Colonic mucosa (tissue), 4 donors: Measurements from ENCODE around the gene GNA15. TPM values are rescaled to one million over a fixed set of nuclear protein-coding genes. Genes with fewer than 3 reads are reported as not detected.

Experiments used
- DNase-seq: peaks from one replicate; pipeline ENCODE4 v3.0.0-alpha.2; 2020
- H3K27ac ChIP-seq: fragments of 200-600 bp; one replicate; pipeline ENCODE4 v1.8.0; 2021
- H3K27me3 ChIP-seq: fragments of 200-600 bp; one replicate; pipeline ENCODE4 v1.8.0; 2021
- H3K36me3 ChIP-seq: fragments of 200-600 bp; one replicate; pipeline ENCODE4 v1.8.0; 2021
- H3K4me1 ChIP-seq: fragments of 200-600 bp; one replicate; pipeline ENCODE4 v1.8.0; 2021; ENCODE audit warnings: mild to moderate bottlenecking
- H3K4me3 ChIP-seq: fragments of 200-600 bp; one replicate; pipeline ENCODE4 v1.8.0; 2021
- H3K9ac ChIP-seq, 2 donors: one replicate each; pipeline ENCODE4 v1.7.0; 2013; ENCODE audit warnings: control low read depth in 2 of 2, low read depth in 2 of 2, low read length in 2 of 2
- H3K9me3 ChIP-seq: fragments of 200-600 bp; one replicate; pipeline ENCODE4 v1.8.0; 2021
- intact Hi-C: fragments of 100-400 bp; cut with DNase I; formaldehyde crosslinking; loops from one replicate; pipeline ENCODE4 v1.14.1; 2022
- total RNA-seq, 2 donors: library from RNA; stranded (reverse); fragmentation: NEBNext Ultra II Directional in 1 of 2; extraction: Animal tissue kit (Norgen Biotek cat#: 25700) in 1 of 2; gene quantifications; one replicate each; pipeline ENCODE4 v1.2.1, GENCODE V29; 2021
- TF ChIP-seq, protein P1 (sequence below): fragments of 200-600 bp; IDR thresholded peaks from one replicate; pipeline ENCODE4 v1.8.0; 2022; ENCODE audit warnings: antibody characterized with exemption, mild to moderate bottlenecking
- donor health status: healthy.
- donor health status: DM: no; HTN: no; CAD: no.
- donor health status: DM: no; HTN: no; CAD: no.

The GNA15 gene
- total RNA-seq, 2 donors from 2014 or later, result 1.6 to 6.6 TPM

DNA sequence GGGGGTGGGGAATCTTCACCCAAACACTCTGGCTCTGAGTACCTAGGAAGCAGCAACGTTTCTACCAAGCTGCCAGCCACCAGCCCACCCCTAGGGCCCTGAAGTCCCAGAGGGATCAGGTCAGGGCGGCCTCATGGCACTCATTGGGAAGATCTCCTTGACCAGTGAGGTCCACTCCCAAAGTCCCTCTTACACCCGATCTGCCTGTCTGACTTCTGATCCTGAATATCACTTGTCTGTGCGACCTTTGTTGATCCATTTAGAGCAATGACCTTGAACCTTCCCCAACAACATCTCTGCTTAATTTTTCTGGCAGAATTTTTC lies 2.1 kb upstream of the GNA15 start:
- no peak for DNase-seq
- peak overlapping the region; percentile 40 for H3K27ac ChIP-seq

DNA sequence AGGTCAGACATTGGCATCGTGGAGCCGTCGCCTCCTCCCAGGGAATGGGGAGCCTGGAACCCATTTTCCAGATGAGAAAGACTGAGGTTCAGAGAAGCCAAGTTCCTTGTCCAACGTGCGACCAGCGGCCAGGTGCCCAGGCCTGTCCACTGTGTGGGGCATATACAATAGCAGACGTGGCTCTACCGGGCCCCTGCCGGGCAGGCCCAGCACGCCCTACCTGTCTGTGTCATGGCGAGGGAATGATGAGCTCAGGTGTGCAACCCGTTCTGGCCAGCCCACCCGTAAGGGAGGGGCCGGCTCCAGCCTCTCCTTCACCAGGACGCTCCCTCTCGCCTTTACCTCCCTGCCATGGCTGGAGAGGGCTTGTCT lies 837 bp downstream of the GNA15 start:
- Histone ChIP-seq H3K9me3 (no peaks in the 10 kb centered on the region), H3K27me3 (no peaks in the 10 kb centered on the region), H3K36me3 (no peaks in the 10 kb centered on the region), H3K4me1 (no peaks in the 10 kb centered on the region), H3K27ac (no peak overlapping the region), H3K9ac (peak overlapping the region; percentile 40 to 56), H3K4me3 (peak overlapping the region; percentile 50)
- intact Hi-C loops, result no loop called here
- TF ChIP-seq, protein P1, sequence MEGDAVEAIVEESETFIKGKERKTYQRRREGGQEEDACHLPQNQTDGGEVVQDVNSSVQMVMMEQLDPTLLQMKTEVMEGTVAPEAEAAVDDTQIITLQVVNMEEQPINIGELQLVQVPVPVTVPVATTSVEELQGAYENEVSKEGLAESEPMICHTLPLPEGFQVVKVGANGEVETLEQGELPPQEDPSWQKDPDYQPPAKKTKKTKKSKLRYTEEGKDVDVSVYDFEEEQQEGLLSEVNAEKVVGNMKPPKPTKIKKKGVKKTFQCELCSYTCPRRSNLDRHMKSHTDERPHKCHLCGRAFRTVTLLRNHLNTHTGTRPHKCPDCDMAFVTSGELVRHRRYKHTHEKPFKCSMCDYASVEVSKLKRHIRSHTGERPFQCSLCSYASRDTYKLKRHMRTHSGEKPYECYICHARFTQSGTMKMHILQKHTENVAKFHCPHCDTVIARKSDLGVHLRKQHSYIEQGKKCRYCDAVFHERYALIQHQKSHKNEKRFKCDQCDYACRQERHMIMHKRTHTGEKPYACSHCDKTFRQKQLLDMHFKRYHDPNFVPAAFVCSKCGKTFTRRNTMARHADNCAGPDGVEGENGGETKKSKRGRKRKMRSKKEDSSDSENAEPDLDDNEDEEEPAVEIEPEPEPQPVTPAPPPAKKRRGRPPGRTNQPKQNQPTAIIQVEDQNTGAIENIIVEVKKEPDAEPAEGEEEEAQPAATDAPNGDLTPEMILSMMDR, result no peak
- DNase-seq, result no peak

More for the DNA sequence above, 2.1 kb upstream of the GNA15 start:
- H3K36me3 ChIP-seq, result no peaks in the 10 kb centered on the region
- H3K4me1 ChIP-seq, result no peaks in the 10 kb centered on the region
- H3K27me3 ChIP-seq, result no peaks in the 10 kb centered on the region
- intact Hi-C loops, result no loop called here
- H3K9ac ChIP-seq, result peak overlapping the region in 1 of 2 donors; percentile 27
- TF ChIP-seq, protein P1, result no peak
- H3K4me3 ChIP-seq, result no peak overlapping the region
- H3K9me3 ChIP-seq, result no peaks in the 10 kb centered on the region

DNA sequence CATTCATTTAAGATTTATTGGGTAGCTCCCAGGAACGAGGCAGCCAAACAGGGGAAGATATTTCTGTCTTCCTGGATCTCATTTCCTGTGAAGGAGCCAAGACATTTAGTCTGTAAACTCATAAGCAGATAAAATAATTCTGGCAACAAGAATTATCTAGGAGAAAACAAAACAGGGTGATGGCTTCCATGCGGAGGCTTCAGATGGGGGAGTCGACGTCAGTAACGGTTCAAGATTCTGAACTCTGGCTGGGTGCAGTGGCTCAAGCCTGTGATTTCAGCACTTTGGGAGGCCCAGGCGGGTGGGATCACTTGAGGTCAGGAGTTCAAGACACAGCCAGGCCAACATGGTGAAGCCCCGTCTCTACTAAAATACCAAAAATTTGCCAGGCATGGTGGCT lies 1.3 kb downstream of the GNA15 start:
- H3K4me1 ChIP-seq, result no peaks in the 10 kb centered on the region
- H3K36me3 ChIP-seq, result no peaks in the 10 kb centered on the region
- H3K9ac ChIP-seq, result peak overlapping the region in 1 of 2 donors; percentile 27
- TF ChIP-seq, protein P1, result no peak
- no peak for DNase-seq
- H3K9me3 ChIP-seq, result no peaks in the 10 kb centered on the region
- no peak overlapping the region for H3K27ac ChIP-seq
- intact Hi-C loops, result no loop called here
- no peaks in the 10 kb centered on the region for H3K27me3 ChIP-seq
- peak overlapping the region; percentile 50 for H3K4me3 ChIP-seq

DNA sequence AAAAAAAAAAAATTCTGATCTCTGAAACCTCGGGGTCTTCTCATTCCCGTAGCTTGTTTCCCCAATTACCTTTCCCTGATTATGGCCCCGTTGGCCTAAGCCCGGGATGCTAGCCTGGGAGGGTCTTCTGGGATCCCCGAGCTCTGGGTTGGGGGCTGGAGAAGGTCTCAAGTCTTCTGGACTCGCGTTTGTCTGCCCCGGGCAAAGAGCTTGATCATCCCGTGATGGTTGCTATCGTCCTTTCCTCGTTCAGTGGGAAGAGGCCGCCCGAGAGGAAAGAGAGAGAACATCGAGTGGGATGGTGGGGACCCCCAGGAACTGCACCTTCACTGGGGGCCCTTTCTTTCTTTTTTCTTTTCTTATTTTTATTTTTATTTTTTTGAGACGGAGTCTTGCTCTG lies 2.4 kb downstream of the GNA15 start:
- no peak overlapping the region for H3K9ac ChIP-seq
- TF ChIP-seq, protein P1, result no peak
- no peaks in the 10 kb centered on the region for H3K27me3 ChIP-seq
- H3K9me3 ChIP-seq, result no peaks in the 10 kb centered on the region
- no peak overlapping the region for H3K27ac ChIP-seq
- H3K4me1 ChIP-seq, result no peaks in the 10 kb centered on the region
- DNase-seq, result no peak
- H3K36me3 ChIP-seq, result no peaks in the 10 kb centered on the region
- intact Hi-C loops, result no loop called here
- no peak overlapping the region for H3K4me3 ChIP-seq

DNA sequence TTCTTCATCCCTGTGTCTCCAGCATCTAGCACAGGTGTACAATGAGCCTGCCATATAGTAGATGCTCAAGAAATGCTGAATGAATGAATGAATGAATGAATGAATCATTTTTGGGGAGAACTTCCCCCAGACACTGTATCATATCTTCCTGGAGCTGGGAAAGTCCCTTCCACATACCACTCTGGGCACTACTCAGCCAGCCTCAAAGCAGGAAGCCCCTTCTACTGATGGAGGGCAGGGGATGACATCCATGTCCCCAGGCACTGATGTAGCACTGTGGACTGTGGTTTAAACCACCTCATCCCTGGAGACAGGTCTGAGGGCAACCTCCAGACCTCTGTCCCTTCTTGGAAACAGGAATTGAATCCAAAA lies 4.8 kb downstream of the GNA15 start:
- H3K27me3 ChIP-seq, result no peaks in the 10 kb centered on the region
- peak overlapping the region; percentile 34 for H3K27ac ChIP-seq
- H3K9me3 ChIP-seq, result no peaks in the 10 kb centered on the region
- no peak for DNase-seq
- intact Hi-C loops, result no loop called here
- no peak overlapping the region for H3K4me3 ChIP-seq
- no peaks in the 10 kb centered on the region for H3K4me1 ChIP-seq
- no peaks in the 10 kb centered on the region for H3K36me3 ChIP-seq
- no peak overlapping the region for H3K9ac ChIP-seq
- TF ChIP-seq, protein P1, result no peak

DNA sequence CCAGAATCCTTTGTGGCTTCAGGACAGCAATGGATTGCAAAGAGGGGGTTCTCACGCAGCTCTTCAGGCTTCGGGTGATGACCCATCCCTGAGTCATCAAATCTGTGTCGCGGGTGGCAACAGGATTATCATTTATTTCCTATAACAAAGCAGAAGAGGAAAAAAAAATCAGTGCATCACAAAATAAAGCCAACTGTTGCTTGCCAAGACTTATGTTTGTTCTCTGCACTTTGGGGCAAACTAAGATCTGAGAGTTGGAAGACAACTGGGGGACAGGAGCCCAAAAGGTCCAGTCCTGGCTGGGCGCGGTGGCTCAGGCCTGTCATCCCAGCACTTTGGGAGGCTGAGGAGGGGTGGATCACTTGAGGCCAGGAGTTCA lies 6.4 kb downstream of the GNA15 start:
- intact Hi-C loops, result no loop called here
- peak overlapping the region in 1 of 2 donors; percentile 19 for H3K9ac ChIP-seq
- no peaks in the 10 kb centered on the region for H3K4me1 ChIP-seq
- no peak overlapping the region for H3K4me3 ChIP-seq
- no peaks in the 10 kb centered on the region for H3K9me3 ChIP-seq
- H3K36me3 ChIP-seq, result no peaks in the 10 kb centered on the region
- TF ChIP-seq, protein P1, result no peak
- no peaks in the 10 kb centered on the region for H3K27me3 ChIP-seq
- H3K27ac ChIP-seq, result peak overlapping the region; percentile 34
- no peak for DNase-seq
